GM19452 (cell line): ENCODE measurements around the gene PPP1R27.

Experiments used
- ATAC-seq: cut with Tn5 transposase; IDR thresholded peaks from one replicate; pipeline ENCODE4 v1.9.1; 2021; ENCODE audit not compliant: unreplicated experiment

Gene PPP1R27

GRCh38 chr17:81805707-81806460 lies 29.0 kb downstream of the PPP1R27 start:
- no peak for ATAC-seq

DNA sequence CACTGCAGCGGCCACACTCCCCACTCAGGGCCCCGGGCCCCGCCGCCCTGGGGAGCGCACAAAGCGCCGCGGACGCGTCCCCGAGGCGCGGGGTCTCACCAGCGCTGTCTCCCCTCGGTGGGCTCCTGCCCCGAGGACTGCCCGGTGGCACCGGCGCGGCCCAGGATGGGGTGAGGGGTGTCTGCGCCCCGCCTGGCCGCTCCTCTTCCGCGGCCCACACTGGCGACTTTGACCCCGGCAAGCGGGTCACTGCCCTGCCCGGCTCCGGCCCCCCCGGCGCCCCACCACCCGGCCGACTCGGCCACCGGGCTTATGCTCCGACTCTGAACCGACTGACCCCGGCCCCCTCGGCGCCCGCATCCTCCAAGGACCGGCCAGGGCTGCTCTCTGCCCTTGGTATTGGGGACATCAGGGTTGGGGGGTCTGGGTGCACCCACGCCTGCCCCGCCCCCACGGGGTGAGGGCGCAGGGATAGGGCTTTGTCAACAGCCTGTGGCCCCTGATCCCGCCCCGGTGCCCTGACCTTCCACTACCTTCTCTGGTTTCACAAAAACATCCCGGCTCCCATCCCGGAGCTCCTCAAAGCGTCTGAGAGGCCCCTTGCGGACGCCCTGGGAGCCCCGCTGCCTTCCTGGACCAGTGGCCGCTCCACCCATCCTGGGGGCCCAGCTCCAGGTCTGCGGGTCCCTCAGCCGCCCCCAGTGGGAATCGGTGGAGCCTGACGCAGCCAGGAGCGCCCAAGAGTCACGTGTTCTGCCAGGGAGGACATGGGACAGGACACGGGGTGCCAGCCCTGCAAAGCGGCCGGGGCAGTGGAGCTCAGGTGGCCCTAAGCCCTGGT lies 30.1 kb downstream of the PPP1R27 start:
- ATAC-seq = no peak

DNA sequence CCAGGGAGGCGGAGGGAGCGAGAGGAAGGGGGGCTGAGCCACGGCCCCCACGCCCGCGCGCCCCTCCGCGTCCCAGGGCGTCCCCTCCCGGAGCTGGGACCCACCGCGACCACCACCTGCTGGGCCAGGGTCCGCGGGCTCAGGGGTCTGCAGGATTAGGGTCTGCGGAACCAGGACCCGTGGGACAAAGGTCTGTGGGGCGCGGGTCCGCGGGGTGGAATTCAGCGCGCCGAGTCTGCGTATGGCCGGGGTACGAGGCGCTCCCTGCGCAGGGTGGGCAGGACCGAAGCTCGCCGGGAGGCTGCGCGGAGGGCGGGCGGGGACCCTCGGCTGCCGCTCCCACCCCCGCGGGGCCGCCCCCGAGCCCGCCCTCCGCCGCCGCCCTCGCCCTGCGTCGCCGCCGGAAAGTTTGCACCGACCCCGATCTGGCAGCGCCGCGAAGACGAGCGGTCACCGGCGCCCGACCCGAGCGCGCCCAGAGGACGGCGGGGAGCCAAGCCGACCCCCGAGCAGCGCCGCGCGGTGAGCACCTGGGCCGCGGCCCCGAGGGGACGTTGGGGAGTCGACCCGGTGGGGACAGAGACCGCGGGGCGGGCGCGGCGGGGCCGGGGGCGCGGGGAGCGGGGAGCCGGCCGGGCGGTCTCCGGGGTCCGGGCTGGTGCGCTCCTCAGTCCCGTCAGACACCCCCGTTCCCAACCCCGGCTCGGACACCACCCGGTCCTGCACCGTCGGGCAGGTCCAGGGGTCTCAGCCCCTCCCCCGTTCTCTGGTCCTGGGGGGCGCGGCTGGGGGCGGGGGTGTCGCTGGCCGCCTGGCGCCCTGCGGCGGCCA lies 30.9 kb downstream of the PPP1R27 start, which contains the start of gene GCGR:
TSS of gene GCGR (plus strand) at position 423 of the 831 bp plus-strand sequence. CDS start 4,869 bp downstream, outside the sequence.
- no peak for ATAC-seq

DNA sequence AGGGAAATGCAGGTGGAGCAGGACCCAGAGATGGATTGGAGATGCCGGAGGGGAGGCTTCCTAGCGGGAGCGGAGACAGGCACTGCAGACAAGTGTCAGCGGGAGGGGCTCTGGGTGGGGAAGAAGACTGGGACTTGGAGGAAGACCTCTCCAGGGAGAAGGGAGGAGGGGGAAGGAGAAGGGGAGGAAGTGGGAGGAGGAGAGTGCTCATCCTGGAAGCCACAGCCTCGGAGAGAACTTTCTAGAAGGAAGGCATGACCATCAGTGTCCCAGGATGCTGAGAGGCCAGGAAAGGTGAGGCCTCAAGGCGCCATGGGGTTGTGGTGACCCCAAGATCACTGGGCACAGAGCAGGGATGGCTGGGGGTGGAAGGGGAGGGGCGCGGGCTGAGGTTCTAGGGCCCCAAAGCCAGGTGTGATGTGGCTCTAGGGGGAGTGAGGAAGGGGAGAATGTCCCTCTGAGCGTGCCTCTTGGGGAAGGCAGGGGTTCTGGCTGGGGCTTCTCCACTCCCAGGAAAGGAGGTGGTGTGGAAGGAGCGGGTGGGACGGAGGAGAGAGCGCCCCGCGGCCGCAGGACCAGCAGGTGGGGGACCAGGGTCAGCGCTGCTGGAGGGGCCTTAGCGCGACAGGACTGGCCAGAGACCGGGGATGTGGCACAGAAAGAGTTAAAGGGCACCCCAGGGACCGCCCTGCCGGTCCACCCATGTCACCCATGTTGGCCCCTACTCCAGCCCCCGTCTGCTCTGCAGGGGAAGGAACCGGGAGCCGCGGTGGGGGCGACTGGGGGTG lies 31.8 kb downstream of the PPP1R27 start:
- ATAC-seq = no peak

- ATAC-seq = no peak
Observed at GRCh38 chr17:81802048-81802758, 32.6 kb downstream of the PPP1R27 start.

- ATAC-seq = no peak
Observed at GRCh38 chr17:81801327-81801726, 33.5 kb downstream of the PPP1R27 start.

DNA sequence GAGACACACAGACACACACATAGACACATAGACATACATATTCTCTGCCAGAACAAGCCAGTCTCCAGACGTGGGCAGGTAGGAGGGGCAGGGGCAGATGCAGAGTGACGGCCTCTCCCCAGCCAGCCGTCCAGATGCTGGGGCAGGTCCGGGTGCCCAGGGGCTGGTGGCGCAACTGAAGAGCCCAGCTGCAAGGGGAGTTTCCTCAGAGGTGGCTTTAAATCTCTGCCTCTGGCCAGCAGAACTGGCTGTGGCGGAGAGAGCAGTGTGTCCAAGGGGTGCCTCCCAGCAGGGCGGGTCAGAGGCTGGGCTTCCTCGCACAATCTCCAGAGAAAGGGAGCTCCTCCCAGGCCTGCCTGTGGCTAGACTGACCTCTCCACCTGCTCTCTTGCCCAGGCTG lies 40.3 kb downstream of the PPP1R27 start:
- no peak for ATAC-seq

- ATAC-seq = no peak
Observed at GRCh38 chr17:81794074-81794476, 40.8 kb downstream of the PPP1R27 start.

DNA sequence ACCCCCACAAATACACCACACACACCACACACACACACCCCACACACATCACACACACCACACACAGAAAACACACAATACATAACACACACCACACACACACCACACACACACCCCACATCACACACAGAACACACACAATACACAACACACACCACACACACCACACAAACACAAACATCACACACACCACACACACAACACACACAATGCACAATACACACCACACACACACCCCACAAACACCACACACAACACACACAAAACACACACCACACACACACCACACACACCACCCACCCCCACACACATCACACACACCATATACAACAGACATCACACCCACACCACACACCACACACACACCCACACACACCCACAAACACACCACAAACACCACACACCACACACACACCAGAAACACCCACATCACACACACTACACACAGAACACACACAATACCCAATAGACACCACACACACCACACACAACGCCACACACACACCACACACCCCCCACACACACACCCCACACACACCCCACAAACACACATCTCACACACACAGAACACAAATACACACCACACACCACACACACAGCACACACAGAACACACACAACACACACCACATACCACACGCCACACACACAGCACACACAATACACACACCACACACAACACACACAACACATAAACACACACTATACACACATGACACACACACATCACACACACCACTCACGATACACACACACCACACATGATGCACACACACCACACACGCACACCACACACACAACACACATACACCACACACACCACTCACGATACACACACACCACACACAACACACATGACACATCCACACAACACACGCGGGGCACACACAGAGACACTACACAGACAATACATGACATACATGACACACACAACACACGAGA lies 41.9 kb downstream of the PPP1R27 start:
- ATAC-seq = no peak
